ENCODE measurements around the gene CNN1. TPM values are rescaled to one million over a fixed set of nuclear protein-coding genes. Genes with fewer than 3 reads are reported as not detected.

Gene CNN1
- total and polyA plus RNA-seq, 9 of the 15 experiments (the other 6 are each of a cell fraction or from before 2014, with no cell fraction given), result 0.23 to 10.6 (median 5.2) TPM

GRCh38 chr19:11587975-11588631 is 49.5 kb downstream of the CNN1 start:
- H3K9ac ChIP-seq (ENCODE audit: insufficient read depth in 1 of 2, low read depth in 2 of 2, low read length in 2 of 2), result peak overlapping the region; percentile 4 to 86; a peak in 2 of 4 replicates
- no peak overlapping the region for H3K4me3 ChIP-seq
- peaks cover 12 to 20% of the 10 kb centered on the region in 2 experiments; a peak in 4 of 5 replicates for H3K4me1 ChIP-seq (replicated peaks in 1 of 2; ENCODE audit: control insufficient read depth in 2 of 2, insufficient read depth in 2 of 2, low read length in 2 of 2)
- H3K9me3 ChIP-seq (replicated peaks; ENCODE audit: control insufficient read depth, insufficient read depth, low read depth, low read length), result no peaks in the 10 kb centered on the region
- H3K79me2 ChIP-seq (ENCODE audit: control insufficient read depth, insufficient read depth, low read length), result no peaks in the 10 kb centered on the region
- H4K20me1 ChIP-seq (replicated peaks; ENCODE audit: control insufficient read depth, insufficient read depth, low read length), result no peaks in the 10 kb centered on the region
- peak overlapping the region; percentile 47 for H3K4me2 ChIP-seq (ENCODE audit: insufficient read depth, low read length)
- POLR2A ChIA-PET, result interaction anchor here (0.6 to 1.4 kb wide), 5 partner anchors 24 to 94 kb away, joined by 3 to 5 read pairs (median 3); partner anchors contain the start of gene CNN1
- in situ Hi-C loops (cut with MboI), result loop anchor here (5.0 kb wide), 1 partner anchor 91 kb away; no protein-coding TSS in a partner anchor
- WGBS (ENCODE audit: insufficient coverage, low coverage, missing lambda C conversion rate), result 41% methylated on average over 13 of the region's 13 CpGs
- intact Hi-C loops (cut with micrococcal nuclease), result loop anchor here (1.0 kb wide), 3 partner anchors 24 to 92 kb away; no protein-coding TSS in a partner anchor
- TF ChIP-seq NRF1 (conservative IDR thresholded peaks at IDR 0.05 in 1 of 2, IDR thresholded peaks at IDR 0.05 in 1 of 2) (0 out of 4 replicates have a peak, but pooled peaks have one; percentile 10 to 15), FIP1L1 (IDR thresholded peaks at IDR 0.05; ENCODE audit: low read depth, low read length, poor library complexity, severe bottlenecking) (no peak), NFIC (IDR thresholded peaks at IDR 0.05) (peak; percentile 47), CTCF (IDR thresholded peaks at IDR 0.05 in 2 of 3, conservative IDR thresholded peaks at IDR 0.05 in 1 of 3; ENCODE audit: insufficient read depth in 2 of 3, low read depth in 1 of 3, low read length in 3 of 3) (peak in 1 of 3 experiments; percentile 5; a peak in 1 of 6 replicates)
- peak; percentile 67 for ATAC-seq
- H3K27me3 ChIP-seq (ENCODE audit: control insufficient read depth in 2 of 2, insufficient read depth in 2 of 2, low read length in 2 of 2), result no peaks in the 10 kb centered on the region
- peak overlapping the region; percentile 57 for H2AFZ ChIP-seq (ENCODE audit: low read depth, low read length)
- H3K9me1 ChIP-seq (ENCODE audit: control insufficient read depth, insufficient read depth, low read length), result no peaks in the 10 kb centered on the region
- CTCF ChIA-PET (ENCODE audit: low intra/inter-chr PET ratio), result interaction anchor here (0.6 to 2.6 kb wide), 4 partner anchors 28 to 136 kb away, joined by 5 to 32 read pairs (median 7); partner anchors contain the start of gene ELOF1
- no peak for FAIRE-seq
- DNase-seq (ENCODE audit: extremely low read depth in 1 of 4, low spot score in 3 of 4), result no peak
- H3K36me3 ChIP-seq (ENCODE audit: control insufficient read depth, insufficient read depth, low read length), result no peaks in the 10 kb centered on the region
- BruUV-seq (replicated peaks), result no TSS peak
- no peak overlapping the region; the same call in 2 of the 3 replicates for H3K27ac ChIP-seq (ENCODE audit: extremely low read depth, low read depth, low read length)
